RCC 7860 (cell line): ENCODE measurements around the gene AEBP1.

Experiments used
- DNase-seq: peaks from one replicate; pipeline ENCODE4 v3.0.0-alpha.2; 2015; ENCODE audit warnings: low spot score
- FAIRE-seq: peaks from 2 replicates; lab custom pipeline; 2012; peaks lifted over from hg19 to GRCh38; lab: Jason Lieb, UNC

Gene AEBP1

DNA sequence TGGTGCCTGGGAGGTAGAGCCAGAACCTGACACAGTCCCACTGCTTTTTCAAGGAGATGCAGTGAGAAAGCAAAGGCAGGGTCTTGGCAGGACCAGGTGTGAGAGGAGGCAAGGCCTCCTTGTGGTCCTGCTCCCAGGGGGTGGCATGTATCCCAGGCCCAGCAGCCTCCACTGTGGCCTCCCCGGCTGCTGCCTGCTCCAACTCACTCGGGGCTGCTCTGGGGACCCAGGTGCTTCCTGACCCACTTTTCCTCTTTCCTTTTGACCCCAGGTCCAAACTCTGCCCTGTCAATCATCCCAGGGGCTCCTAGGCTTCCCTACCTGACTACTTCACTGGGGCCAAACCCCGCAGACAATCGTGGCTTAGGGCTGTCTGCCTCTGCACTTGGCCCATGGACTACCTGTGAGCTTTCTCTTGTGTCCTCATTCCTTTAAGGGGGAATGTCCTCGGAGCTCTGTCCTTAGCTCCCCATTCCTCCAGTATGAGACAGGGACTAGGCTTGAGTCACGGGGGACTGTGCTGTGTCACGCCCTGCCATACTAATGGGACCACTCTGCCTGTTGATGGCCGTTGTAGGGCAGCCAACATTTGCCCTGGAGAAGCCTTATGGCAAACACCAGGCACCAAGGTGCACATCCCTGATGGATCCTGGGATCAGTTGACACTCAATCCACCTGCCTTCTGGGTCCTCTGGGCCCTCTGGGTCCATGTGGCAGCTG lies 1.1 kb upstream of the AEBP1 start:
- FAIRE-seq (no peak), DNase-seq (no peak)

DNA sequence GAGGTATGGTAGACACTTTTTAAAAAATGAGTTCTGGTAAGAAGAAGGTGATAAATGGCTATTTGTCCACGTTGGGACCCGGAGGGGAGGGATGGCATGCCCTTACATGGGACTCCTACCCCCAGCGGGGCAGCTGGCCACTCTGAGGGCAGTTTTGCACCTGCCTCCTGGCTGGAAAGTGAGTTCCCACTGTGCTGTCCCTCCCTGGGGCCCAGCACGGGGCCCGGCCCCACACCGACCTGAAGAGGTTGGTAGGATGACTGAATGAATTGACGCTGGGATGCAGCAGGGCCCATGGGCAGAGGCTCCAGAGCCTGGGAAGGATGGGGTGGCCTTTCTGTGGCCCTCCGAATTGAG lies 601 bp upstream of the AEBP1 start:
- FAIRE-seq (no peak), DNase-seq (no peak)

DNA sequence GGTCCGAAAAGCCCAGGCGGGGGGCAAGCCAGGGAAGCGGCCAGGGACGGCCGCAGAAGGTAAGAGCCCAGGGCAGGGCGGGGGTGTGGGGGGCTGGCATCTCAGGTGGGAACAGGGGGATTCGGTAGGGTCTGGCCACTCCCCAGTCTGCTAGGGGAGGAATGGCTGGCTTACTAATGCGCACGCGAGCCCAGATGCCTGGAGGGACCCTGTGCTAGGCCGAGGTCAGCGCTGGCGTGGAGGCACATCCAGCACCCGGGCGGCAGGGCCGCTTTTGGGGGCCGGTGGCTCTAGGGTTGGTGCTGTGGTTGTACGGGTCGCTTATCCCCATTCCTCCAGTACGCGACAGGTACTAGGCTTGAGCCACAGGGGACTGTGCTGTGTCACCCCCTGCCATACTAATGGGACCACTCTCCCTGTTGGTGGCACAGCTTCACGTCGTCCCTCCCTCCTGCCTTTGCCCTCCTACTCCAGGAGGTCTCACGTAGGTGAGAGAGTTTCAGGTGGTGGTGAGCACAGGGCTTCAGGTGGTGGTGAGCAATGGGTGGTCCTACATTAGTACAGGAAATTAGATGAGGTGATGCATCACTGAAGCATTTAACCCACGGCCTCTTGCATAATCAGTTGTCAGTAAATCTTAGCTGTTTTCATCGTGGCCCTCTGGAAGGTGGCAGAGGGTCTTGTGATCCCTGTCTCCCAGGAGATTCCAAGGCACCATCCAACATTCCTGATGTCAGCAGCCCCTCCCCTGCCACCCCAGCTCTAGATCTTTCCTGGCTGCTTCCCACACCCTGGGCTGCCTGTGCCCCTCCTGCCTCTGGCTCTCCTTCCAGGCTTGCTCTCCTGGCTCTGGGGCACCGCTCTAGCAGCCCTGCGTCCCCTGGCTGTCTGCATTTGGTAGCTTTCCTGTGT lies 971 bp downstream of the AEBP1 start:
- FAIRE-seq (no peak), DNase-seq (peak; percentile 31)

DNA sequence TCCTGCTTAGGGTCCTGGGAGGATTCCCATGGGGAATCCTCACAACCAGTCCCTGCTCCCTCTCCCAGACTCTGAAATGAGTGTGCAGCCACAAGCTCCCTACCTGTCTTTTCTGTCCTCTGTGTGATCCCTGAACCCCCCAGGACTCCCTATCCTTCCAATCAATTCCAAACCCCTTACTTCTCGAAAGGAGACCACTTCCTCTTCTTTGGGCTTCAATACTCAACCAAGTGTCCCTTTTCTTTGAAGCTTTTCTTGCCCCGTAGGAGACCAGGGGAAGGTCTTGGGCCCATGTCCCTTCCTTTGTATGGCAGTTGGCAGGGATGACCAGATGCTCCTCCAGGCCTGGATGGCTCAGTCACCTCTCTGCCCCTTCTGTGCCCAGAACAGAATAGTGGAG lies 1.7 kb downstream of the AEBP1 start:
- DNase-seq (no peak), FAIRE-seq (no peak)

DNA sequence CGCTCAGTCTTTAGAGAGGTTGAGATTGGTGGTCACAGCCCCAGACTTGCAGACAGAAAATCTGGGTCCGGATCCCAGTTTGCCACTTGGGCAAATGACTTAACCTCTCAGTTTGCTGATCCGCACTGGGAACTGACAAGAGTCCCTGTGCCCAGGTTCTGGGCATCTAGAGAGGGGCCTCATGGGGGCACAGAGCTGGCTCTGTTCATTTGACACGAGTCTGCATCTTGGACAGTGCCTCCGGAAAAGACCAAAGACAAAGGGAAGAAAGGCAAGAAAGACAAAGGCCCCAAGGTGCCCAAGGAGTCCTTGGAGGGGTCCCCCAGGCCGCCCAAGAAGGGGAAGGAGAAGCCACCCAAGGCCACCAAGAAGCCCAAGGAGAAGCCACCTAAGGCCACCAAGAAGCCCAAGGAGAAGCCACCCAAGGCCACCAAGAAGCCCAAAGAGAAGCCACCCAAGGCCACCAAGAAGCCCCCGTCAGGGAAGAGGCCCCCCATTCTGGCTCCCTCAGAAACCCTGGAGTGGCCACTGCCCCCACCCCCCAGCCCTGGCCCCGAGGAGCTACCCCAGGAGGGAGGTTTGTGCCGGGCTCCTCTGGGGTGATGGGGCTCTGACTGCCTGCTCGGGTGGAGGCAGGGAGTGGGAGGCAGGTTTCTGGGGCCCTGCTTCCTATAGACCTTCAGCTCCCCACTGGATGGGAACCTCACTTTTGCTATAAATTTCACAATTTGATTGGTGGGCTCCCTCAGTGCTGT lies 2.3 kb downstream of the AEBP1 start:
- DNase-seq (no peak), FAIRE-seq (no peak)

DNA sequence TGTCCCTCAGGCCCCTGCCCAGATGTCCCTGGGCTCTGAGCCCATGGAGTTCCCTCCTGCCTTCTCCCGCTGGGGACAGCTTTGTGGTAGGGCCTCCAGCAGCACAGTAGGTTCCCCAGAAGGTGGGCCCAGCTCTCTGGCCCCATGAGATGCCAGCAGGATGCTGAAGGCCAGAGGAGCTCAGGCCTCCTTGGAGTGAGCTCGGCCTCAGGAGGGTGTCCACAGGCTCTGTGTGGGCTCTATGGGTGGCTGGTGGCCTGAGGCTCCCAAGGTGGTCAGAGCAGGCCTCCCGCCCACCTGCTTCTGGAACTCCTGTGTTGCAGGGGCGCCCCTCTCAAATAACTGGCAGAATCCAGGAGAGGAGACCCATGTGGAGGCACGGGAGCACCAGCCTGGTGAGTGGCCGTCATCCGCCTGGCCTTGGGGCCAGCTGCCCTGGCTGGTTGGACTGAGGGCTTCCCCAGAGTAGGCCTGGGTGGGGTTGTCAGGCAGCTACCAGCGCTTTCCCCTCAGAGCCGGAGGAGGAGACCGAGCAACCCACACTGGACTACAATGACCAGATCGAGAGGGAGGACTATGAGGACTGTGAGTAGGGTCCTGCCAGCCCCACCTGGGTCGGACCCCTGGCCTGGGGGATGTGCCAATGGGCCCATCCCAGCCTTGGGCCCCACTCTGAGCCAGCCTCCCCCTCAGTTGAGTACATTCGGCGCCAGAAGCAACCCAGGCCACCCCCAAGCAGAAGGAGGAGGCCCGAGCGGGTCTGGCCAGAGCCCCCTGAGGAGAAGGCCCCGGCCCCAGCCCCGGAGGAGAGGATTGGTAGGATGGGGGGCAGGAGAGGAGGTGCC lies 3.2 kb downstream of the AEBP1 start:
- FAIRE-seq (no peak), DNase-seq (no peak)

DNA sequence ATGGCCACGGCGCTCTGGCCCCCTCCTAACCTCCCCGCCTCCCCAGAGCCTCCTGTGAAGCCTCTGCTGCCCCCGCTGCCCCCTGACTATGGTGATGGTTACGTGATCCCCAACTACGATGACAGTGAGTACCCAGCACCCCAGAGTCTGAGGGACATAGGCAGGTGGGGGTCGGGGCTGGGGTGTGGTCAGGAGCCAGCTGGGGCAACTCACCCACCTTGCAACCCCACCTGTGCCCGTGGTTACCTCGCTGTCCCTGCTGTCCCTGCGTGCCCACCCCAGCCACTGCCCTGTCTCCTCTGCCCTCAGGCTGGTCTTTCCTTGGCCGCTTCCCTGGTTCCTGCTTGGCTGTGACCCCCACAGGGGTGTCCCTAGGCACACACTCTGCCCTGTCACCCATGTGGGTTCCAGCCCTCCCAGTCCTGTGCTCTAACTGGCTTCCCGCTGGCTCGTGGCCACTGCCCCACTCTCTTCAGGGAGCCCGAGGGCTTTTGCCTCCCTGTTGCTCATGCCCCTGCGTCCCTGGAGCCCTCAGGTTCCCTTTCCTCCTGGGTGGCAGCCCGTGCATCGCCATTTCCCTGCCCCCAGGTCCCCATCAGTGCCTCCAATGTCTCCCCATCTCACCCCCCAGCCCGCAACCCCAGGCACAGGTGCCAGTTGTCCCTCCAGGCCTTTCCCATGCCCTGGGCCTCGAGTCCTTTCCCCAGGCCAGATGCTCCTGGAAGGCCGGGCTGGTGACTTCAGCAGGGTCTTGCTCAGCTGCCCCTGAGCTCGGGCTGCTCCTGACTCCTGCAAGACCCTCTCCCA lies 4.0 kb downstream of the AEBP1 start:
- FAIRE-seq = no peak

DNA sequence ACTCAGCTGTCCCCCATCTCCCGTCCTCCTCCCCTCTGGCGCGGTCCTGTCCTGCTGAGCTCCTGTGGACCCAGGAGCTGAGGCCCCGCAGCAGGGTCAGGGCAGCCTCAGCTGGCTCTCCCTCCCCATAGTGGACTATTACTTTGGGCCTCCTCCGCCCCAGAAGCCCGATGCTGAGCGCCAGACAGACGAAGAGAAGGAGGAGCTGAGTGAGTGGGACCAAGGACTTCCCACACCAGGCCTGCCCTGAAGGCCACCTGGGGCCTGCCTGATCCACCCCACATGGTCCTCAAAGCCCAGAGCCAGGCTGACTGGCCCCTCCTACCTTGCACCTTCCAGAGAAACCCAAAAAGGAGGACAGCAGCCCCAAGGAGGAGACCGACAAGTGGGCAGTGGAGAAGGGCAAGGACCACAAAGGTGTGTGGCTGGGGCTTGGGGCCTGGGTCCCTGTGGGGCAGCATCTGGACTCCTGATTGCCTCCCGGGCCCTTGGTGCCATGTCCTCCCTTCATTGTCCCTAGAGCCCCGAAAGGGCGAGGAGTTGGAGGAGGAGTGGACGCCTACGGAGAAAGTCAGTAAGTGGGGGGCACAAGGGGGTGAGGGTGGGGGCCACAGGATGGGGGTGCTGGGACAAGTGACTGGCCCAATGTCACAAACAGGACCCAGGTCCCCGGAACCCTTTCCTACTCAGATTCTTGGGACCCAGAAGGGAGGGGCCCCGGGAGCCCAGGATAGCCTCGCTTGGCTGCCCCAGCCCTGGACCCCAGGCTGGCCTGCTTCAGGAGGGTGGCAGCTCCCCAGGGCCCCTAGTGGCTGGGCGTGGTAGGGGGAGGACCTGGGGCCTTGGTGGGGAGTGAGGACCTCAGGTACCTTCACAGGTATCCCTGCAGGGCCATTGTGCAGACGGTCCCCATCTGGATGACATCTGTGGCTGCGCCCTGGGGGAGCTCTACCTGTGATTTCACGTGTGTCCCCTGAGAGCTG lies 4.9 kb downstream of the AEBP1 start:
- FAIRE-seq = no peak
- DNase-seq = no peak

More for the DNA sequence above, 4.0 kb downstream of the AEBP1 start:
- DNase-seq = no peak

DNA sequence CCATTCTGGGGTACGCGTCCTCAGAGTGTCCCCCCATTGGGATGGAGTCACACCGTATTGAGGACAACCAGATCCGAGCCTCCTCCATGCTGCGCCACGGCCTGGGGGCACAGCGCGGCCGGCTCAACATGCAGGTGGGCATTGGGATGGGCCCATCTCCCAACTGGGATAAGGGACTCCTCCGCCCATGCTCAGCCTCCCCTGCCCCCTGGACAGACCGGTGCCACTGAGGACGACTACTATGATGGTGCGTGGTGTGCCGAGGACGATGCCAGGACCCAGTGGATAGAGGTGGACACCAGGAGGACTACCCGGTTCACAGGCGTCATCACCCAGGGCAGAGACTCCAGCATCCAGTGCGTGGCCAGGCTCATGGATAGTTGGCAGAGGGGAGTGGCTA lies 5.8 kb downstream of the AEBP1 start:
- DNase-seq (no peak), FAIRE-seq (no peak)

DNA sequence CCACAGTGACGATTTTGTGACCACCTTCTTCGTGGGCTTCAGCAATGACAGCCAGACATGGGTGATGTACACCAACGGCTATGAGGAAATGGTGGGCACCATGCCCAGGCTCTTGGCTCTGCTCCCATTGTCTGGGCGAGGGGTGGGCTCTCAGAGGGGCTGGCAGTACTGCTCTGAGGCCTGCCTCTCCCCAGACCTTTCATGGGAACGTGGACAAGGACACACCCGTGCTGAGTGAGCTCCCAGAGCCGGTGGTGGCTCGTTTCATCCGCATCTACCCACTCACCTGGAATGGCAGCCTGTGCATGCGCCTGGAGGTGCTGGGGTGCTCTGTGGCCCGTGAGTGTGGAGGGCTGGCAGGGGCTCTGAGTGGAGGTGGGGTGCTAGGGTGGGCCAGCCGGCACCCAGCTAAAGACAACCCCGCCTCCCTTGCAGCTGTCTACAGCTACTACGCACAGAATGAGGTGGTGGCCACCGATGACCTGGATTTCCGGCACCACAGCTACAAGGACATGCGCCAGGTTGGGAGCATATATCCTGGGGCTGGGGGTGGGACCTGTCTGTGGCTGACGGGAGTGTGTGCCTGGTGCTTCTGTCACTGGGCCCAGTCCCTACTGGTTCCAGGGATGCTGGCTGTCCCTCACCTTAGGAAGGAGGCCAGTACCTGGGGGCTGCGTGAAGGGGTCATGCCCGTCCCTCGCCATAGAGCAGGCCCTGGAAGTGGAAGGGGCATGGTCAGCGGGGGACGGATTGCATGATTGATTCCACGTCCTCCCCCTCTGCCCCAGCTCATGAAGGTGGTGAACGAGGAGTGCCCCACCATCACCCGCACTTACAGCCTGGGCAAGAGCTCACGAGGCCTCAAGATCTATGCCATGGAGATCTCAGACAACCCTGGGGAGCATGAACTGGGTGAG lies 6.8 kb downstream of the AEBP1 start:
- no peak for FAIRE-seq

DNA sequence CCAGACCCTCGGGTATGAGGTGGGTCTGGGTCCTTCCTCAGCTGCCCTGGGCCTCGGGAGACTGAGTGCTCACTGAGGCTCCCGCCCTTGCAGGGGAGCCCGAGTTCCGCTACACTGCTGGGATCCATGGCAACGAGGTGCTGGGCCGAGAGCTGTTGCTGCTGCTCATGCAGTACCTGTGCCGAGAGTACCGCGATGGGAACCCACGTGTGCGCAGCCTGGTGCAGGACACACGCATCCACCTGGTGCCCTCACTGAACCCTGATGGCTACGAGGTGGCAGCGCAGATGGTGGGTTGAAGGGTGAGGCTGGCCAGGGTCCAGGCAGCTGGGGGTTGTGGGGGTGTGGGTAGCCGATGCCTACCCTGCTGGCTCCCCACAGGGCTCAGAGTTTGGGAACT lies 7.6 kb downstream of the AEBP1 start:
- FAIRE-seq = no peak
- no peak for DNase-seq

More for the DNA sequence above, 6.8 kb downstream of the AEBP1 start:
- no peak for DNase-seq

DNA sequence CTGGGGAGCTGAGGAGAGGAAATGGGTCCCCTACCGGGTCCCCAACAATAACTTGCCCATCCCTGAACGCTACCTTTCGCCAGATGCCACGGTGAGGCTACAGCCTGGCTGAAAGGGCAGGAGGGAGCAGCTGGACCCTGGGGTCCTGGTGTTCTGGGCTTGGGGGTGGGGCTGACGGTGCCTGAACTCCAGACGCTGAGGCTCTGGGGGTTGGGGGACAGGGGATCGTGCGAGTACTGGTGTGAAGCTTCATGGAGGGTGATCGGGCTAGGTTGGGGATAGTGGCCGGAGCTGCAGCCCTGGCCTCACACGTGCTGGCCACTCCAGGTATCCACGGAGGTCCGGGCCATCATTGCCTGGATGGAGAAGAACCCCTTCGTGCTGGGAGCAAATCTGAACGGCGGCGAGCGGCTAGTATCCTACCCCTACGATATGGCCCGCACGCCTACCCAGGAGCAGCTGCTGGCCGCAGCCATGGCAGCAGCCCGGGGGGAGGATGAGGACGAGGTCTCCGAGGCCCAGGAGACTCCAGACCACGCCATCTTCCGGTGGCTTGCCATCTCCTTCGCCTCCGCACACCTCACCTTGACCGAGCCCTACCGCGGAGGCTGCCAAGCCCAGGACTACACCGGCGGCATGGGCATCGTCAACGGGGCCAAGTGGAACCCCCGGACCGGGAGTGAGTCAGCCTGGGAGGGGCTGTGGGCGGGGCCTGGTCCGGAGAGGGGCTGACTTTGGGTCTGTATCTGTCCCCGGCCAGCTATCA lies 8.3 kb downstream of the AEBP1 start:
- DNase-seq = no peak

DNA sequence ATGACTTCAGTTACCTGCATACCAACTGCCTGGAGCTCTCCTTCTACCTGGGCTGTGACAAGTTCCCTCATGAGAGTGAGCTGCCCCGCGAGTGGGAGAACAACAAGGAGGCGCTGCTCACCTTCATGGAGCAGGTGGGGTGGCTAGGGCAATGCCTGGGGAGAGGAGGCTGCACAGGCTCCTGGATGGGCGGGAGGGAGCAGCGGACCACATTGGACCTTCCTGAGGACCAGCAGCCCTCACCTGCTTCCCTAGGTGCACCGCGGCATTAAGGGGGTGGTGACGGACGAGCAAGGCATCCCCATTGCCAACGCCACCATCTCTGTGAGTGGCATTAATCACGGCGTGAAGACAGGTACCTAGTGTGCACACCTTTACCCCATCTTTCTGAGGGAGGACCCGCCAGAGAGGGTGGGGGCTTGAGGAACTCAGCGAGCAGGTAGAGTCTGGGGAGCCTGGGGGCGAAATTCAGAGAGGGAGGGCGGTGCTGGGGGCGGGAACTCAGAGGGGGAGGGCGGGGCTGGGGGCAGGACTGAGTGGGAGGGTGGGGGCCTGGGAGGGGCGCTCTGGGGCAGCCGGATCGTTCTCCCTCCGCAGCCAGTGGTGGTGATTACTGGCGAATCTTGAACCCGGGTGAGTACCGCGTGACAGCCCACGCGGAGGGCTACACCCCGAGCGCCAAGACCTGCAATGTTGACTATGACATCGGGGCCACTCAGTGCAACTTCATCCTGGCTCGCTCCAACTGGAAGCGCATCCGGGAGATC lies 9.0 kb downstream of the AEBP1 start:
- FAIRE-seq (no peak), DNase-seq (no peak)

More for the DNA sequence above, 8.3 kb downstream of the AEBP1 start:
- no peak for FAIRE-seq

DNA sequence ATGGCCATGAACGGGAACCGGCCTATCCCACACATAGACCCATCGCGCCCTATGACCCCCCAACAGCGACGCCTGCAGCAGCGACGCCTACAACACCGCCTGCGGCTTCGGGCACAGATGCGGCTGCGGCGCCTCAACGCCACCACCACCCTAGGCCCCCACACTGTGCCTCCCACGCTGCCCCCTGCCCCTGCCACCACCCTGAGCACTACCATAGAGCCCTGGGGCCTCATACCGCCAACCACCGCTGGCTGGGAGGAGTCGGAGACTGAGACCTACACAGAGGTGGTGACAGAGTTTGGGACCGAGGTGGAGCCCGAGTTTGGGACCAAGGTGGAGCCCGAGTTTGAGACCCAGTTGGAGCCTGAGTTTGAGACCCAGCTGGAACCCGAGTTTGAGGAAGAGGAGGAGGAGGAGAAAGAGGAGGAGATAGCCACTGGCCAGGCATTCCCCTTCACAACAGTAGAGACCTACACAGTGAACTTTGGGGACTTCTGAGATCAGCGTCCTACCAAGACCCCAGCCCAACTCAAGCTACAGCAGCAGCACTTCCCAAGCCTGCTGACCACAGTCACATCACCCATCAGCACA lies 9.7 kb downstream of the AEBP1 start:
- no peak for DNase-seq
- no peak for FAIRE-seq

DNA sequence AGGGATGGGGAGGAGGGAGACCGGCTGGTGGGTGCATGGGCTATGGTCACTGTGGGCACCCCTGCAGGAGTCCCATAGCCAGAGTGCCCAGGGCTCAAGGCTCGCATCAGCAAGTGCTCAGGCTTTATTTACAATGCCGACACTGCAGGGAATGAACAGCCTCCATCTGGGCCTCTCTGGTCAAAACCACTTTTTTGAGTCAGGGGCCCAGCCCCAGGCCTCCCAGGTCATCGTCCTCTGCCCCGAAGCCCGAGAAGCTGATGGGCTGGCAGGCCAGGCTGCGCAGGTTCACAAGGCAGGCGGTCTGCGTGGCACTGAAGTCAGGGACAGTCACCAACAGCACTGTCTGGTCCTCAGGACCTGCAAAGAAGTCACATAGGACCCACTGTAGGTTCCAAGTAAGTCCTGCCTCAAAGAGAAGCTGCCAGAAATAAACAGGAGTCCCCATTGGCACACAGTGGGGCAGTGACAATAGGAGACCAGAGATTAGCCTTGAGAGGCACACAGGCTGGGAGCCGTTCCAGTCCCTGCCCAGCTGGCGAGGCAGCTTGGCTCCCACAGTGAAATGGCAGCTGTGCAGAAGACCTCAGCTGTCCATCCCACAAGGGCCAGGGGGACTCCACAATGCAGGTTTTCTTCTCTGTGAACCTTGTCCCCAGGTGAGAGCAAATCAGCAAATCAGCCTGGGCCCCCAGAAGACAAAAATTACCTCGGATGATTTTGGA lies 10.6 kb downstream of the AEBP1 start:
- DNase-seq = no peak
- FAIRE-seq = no peak
